HepG2 (cell line): ENCODE measurements around the gene BCDIN3D. TPM values are rescaled to one million over a fixed set of nuclear protein-coding genes. Genes with fewer than 3 reads are reported as not detected.
"Not testable (repeated sequence)": the region's sequence is repeated elsewhere in the genome, so short reads cannot be mapped to it uniquely, and the experiment has no call there.

ENCODE experiments used
- ATAC-seq: fragments of 200-7000 bp; cut with Tn5 transposase; 3 replicates; pipeline ENCODE4 v1.9.1; 2020; ENCODE audit warnings: mild to moderate bottlenecking, moderate library complexity
- BruUV-seq: library from RNA; stranded (reverse); fragments of 400-500 nt; replicated peaks from 2 replicates; lab custom pipeline; 2021; lab: Mats Ljungman, UMichigan
- CTCF ChIA-PET: fragments of 300-600 bp; formaldehyde crosslinking; extraction: SDS; loops from one replicate; lab custom pipeline; 2021; ENCODE audit warnings: low total read pairs, inconsistent platforms, low intra/inter-chr PET ratio; lab: Yijun Ruan, JAX
- POLR2A ChIA-PET: fragments of 350-600 bp; sonication (Branson Sonifier 250); formaldehyde crosslinking; loops from one replicate; lab custom pipeline; 2020; ENCODE audit warnings: antibody characterized with exemption, inconsistent platforms; lab: Yijun Ruan, JAX
- DNase-seq: peaks from one replicate; pipeline ENCODE4 v3.0.0-alpha.2; 2015; ENCODE audit warnings: low spot score
- FAIRE-seq: peaks from 3 replicates; lab custom pipeline; 2011; peaks lifted over from hg19 to GRCh38; lab: Jason Lieb, UNC
- H2AFZ ChIP-seq: one replicate; pipeline ENCODE4 v1.6.1; 2011; ENCODE audit warnings: low read length, inconsistent platforms
- H3K27ac ChIP-seq: fragments of 300-600 bp; 3 replicates; pipeline ENCODE4 v1.8.0; 2011; ENCODE audit warnings: mixed run types, mild to moderate bottlenecking, mixed read lengths, low read length, inconsistent platforms; ENCODE audit not compliant: insufficient read depth; ENCODE audit errors: extremely low read length
- H3K27me3 ChIP-seq, 2 experiments: fragments of 200-600 bp in 1 of 2; 2 replicates in 1 of 2; 3 replicates in 1 of 2; pipeline versions ENCODE4 v1.6.0 to v1.8.0; 2011; ENCODE audit warnings: low read length in 2 of 2, mild to moderate bottlenecking in 2 of 2, moderate library complexity in 2 of 2, inconsistent platforms in 1 of 2; ENCODE audit not compliant: insufficient read depth in 2 of 2, control insufficient read depth in 1 of 2
- H3K36me3 ChIP-seq, 2 experiments: fragments of 200-600 bp in 1 of 2; replicated peaks in 1 of 2; 2 replicates in 1 of 2; 3 replicates in 1 of 2; pipeline versions ENCODE4 v1.5.1 to v1.8.0; 2011; ENCODE audit warnings: low read length in 2 of 2, inconsistent platforms in 1 of 2; ENCODE audit not compliant: insufficient read depth in 2 of 2, control insufficient read depth in 1 of 2
- H3K4me1 ChIP-seq: 2 replicates; pipeline ENCODE4 v1.5.1; 2012; ENCODE audit warnings: low read length, inconsistent platforms; ENCODE audit not compliant: insufficient read depth
- H3K4me2 ChIP-seq: 2 replicates; pipeline ENCODE4 v1.6.0; 2011; ENCODE audit warnings: low read depth, low read length, inconsistent platforms
- H3K4me3 ChIP-seq, 3 experiments: fragments of 200-600 bp in 1 of 3; sonication (generic), shearing (Covaris generic) in 1 of 3; replicated peaks in 1 of 3; 2 replicates each; pipeline ENCODE4 v1.5.1; 2011 to 2016; ENCODE audit warnings: low read length in 3 of 3, inconsistent platforms in 2 of 3, low read depth in 2 of 3, mild to moderate bottlenecking in 2 of 3, control low read depth in 1 of 3, mixed read lengths in 1 of 3; ENCODE audit not compliant: insufficient read depth in 1 of 3
- H3K79me2 ChIP-seq: one replicate; pipeline ENCODE4 v1.6.1; 2011; ENCODE audit warnings: low read length, inconsistent platforms; ENCODE audit not compliant: insufficient read depth
- H3K9ac ChIP-seq: 2 replicates; pipeline ENCODE4 v1.6.0; 2011; ENCODE audit warnings: mild to moderate bottlenecking, low read depth, low read length, inconsistent platforms; ENCODE audit not compliant: insufficient read depth
- H3K9me3 ChIP-seq: 2 replicates; pipeline ENCODE4 v1.5.1; 2012; ENCODE audit warnings: mild to moderate bottlenecking, low read length
- H4K20me1 ChIP-seq: 2 replicates; pipeline ENCODE4 v1.6.0; 2011; ENCODE audit warnings: inconsistent platforms, mild to moderate bottlenecking, low read length, moderate library complexity; ENCODE audit not compliant: insufficient read depth
- DNMT3B ChIP-seq: conservative IDR thresholded peaks from 2 replicates; pipeline ENCODE4 v1.6.1; 2016; ENCODE audit warnings: missing biosample characterization, control low read depth
- FOSL1 ChIP-seq: sonication (generic); formaldehyde crosslinking; IDR thresholded peaks from 2 replicates; pipeline ENCODE4 v1.9.0; 2021; ENCODE audit warnings: missing genetic modification reagents, borderline replicate concordance
- ZNF776 ChIP-seq: sonication (generic); formaldehyde crosslinking; IDR thresholded peaks from 2 replicates; pipeline ENCODE4 v1.4.0; 2020; ENCODE audit warnings: mild to moderate bottlenecking, missing genetic modification reagents
- WGBS: methylation state at CpG from one replicate; pipeline ENCODE4 v1.1.6; 2017; ENCODE audit warnings: low lambda C conversion rate; 5-methylcytosine and 5-hydroxymethylcytosine counted together
- in situ Hi-C: cut with HindIII; loops from 2 replicates; pipeline ENCODE4 v1.10.0; 2017; ENCODE audit warnings: low pct_unique_long_range_greater_than_20kb; ENCODE audit not compliant: extremely low pct_ligation_motif_present
- intact Hi-C: fragments of 100-400 bp; cut with micrococcal nuclease; formaldehyde crosslinking; loops from one replicate; pipeline ENCODE4 v1.10.0; 2022; ENCODE audit not compliant: unreplicated experiment
- polyA plus RNA-seq, 8 experiments: library from polyadenylated mRNA; depleted of rRNA in 3 of 8; stranded (reverse) in 7 of 8; unstranded in 1 of 8; fragments of >200 nt; fragmentation: Illumina TruSeq in 4 of 8; extraction: Trizol in 4 of 8; gene quantifications; 2 replicates each; pipeline versions ENCODE4 v1.2.1 to v1.2.3, GENCODE V29; 2011 to 2016; ENCODE audit warnings: low read depth in 4 of 8, missing spikeins in 1 of 8, mixed read lengths in 1 of 8; ENCODE audit not compliant: insufficient read depth in 1 of 8
- total RNA-seq, 5 experiments: library from RNA; depleted of rRNA; stranded (reverse); fragments of >200 nt; fragmentation: Illumina TruSeq; extraction: Trizol; gene quantifications; 2 replicates each; pipeline ENCODE4 v1.2.3, GENCODE V29; 2016; ENCODE audit warnings: low read depth in 1 of 5
- TF ChIP-seq, protein P1 (sequence below): IDR thresholded peaks from 2 replicates; pipeline ENCODE4 v1.6.1; 2016; ENCODE audit warnings: low read depth, missing genetic modification reagents, missing compliant biosample characterization
- TF ChIP-seq, protein P2 (sequence below): sonication (generic); formaldehyde crosslinking; IDR thresholded peaks from 2 replicates; pipeline ENCODE4 v1.8.0; 2022; ENCODE audit warnings: mild to moderate bottlenecking, missing genetic modification reagents, borderline replicate concordance

Gene BCDIN3D
- total and polyA plus RNA-seq, 2 of the 13 experiments (the other 11 are each of a cell fraction or from before 2014, with no cell fraction given): 2.2 to 2.5 TPM

GRCh38 chr12:49872381-49872780 lies 29.5 kb upstream of the BCDIN3D start (continued):
- TF ChIP-seq ZNF776: no peak
- no peak for TF ChIP-seq FOSL1
- TF ChIP-seq, protein P1, sequence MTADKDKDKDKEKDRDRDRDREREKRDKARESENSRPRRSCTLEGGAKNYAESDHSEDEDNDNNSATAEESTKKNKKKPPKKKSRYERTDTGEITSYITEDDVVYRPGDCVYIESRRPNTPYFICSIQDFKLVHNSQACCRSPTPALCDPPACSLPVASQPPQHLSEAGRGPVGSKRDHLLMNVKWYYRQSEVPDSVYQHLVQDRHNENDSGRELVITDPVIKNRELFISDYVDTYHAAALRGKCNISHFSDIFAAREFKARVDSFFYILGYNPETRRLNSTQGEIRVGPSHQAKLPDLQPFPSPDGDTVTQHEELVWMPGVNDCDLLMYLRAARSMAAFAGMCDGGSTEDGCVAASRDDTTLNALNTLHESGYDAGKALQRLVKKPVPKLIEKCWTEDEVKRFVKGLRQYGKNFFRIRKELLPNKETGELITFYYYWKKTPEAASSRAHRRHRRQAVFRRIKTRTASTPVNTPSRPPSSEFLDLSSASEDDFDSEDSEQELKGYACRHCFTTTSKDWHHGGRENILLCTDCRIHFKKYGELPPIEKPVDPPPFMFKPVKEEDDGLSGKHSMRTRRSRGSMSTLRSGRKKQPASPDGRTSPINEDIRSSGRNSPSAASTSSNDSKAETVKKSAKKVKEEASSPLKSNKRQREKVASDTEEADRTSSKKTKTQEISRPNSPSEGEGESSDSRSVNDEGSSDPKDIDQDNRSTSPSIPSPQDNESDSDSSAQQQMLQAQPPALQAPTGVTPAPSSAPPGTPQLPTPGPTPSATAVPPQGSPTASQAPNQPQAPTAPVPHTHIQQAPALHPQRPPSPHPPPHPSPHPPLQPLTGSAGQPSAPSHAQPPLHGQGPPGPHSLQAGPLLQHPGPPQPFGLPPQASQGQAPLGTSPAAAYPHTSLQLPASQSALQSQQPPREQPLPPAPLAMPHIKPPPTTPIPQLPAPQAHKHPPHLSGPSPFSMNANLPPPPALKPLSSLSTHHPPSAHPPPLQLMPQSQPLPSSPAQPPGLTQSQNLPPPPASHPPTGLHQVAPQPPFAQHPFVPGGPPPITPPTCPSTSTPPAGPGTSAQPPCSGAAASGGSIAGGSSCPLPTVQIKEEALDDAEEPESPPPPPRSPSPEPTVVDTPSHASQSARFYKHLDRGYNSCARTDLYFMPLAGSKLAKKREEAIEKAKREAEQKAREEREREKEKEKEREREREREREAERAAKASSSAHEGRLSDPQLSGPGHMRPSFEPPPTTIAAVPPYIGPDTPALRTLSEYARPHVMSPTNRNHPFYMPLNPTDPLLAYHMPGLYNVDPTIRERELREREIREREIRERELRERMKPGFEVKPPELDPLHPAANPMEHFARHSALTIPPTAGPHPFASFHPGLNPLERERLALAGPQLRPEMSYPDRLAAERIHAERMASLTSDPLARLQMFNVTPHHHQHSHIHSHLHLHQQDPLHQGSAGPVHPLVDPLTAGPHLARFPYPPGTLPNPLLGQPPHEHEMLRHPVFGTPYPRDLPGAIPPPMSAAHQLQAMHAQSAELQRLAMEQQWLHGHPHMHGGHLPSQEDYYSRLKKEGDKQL (CRISPR knock-in tag): no peak
- no peak for TF ChIP-seq DNMT3B (CRISPR knock-in tag)
- TF ChIP-seq, protein P2, sequence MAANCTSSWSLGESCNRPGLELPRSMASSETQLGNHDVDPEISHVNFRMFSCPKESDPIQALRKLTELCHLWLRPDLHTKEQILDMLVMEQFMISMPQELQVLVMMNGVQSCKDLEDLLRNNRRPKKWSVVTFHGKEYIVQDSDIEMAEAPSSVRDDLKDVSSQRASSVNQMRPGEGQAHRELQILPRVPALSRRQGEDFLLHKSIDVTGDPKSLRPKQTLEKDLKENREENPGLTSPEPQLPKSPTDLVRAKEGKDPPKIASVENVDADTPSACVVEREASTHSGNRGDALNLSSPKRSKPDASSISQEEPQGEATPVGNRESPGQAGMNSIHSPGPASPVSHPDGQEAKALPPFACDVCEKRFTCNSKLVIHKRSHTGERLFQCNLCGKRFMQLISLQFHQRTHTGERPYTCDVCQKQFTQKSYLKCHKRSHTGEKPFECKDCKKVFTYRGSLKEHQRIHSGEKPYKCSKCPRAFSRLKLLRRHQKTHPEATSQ (CRISPR knock-in tag): no peak

- H3K79me2 ChIP-seq, ATAC-seq, in situ Hi-C loops, H4K20me1 ChIP-seq, H3K4me2 ChIP-seq, H3K27ac ChIP-seq, H3K36me3 ChIP-seq, H3K4me3 ChIP-seq, H2AFZ ChIP-seq, FAIRE-seq, intact Hi-C loops, DNase-seq, H3K9me3 ChIP-seq, BruUV-seq, CTCF ChIA-PET, H3K9ac ChIP-seq, POLR2A ChIA-PET: not testable (repeated sequence)
- 59% methylated on average over 8 of the region's 8 CpGs for WGBS
- H3K27me3 ChIP-seq: peaks cover 2 to 41% of the 10 kb centered on the region in 2 experiments; a peak in 3 of 5 replicates
- H3K4me1 ChIP-seq: peaks cover 22% of the 10 kb centered on the region
These were observed 28.9 kb upstream of the BCDIN3D start for GRCh38 chr12:49871811-49872251.
